22Rv1 (cell line): ENCODE results near the gene CDH8.

Experiments used
- CTCF ChIP-seq: fragments of 450-650 bp; IDR thresholded peaks from 2 replicates; pipeline ENCODE4 v1.5.1; 2017; ENCODE audit warnings: mild to moderate bottlenecking
- ZFX ChIP-seq: fragments of 450-650 bp; IDR thresholded peaks from 2 replicates; pipeline ENCODE4 v1.6.1; 2017; ENCODE audit warnings: antibody characterized with exemption, borderline replicate concordance

GRCh38 chr16:61713787-61714186 lies 322.5 kb downstream of the CDH8 start:
- TF ChIP-seq CTCF (no peak), ZFX (no peak)
